ENCODE results near the gene TMEM143. TPM values are rescaled to one million over a fixed set of nuclear protein-coding genes. Genes with fewer than 3 reads are reported as not detected.

TMEM143 gene
- total and polyA plus RNA-seq, 12 donors = 3.3 to 26.5 (median 12.7) TPM

DNA sequence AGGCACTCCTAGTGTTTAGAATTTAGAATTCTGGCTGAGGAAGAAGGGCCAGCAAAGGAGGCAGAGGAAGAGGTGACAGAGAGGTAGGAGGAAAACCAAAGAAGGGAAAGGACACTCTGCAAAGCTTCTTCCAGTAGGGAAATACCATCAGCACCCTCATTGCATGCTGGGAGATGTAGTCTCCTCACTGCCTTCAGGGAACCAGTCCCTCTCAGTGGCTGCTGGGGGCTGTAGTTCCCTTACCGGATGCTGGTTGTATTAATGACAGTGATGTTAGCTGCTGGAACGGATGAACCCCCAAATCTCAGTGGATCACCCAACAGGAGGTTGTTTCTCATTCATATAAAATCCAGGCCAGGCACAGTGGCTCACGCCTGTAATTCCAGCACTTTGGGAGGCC lies 39.9 kb upstream of the TMEM143 start:
- intact Hi-C loops (cut with DNase I) = no loop called here
- WGBS, 4 donors = 32 to 52% (median 41%) methylated on average over 3 of the region's 3 CpGs
- H3K9me3 ChIP-seq (replicated peaks in 1 of 3) = no peaks in the 10 kb centered on the region

DNA sequence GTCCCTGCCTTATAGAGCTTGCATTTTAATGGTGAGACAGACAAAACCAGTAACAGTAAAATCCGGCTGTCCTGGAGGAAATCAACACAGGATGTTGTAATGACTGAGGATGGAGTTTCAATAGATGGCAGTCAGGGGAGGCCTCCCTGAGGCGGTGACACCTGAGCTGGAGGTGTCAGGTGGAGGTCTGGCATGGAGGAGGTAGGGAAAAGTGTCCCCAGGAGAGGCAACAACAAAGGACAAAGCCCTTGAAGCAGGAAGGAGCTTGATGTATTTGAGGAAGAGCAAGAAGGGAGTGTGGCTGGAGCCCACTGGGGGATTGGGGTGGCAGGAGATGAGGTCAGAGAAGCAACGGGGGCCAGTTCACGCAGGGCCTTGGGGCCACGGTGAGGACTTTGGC lies 37.5 kb upstream of the TMEM143 start:
- 75 to 84% (median 79%) methylated on average over 5 of the region's 5 CpGs for WGBS, 4 donors
- Histone ChIP-seq H3K36me3 (replicated peaks in 1 of 2) (no peaks in the 10 kb centered on the region), H3K4me3 (no peak overlapping the region), H3K9me3 (replicated peaks in 1 of 3) (no peaks in the 10 kb centered on the region), H3K27me3 (peaks cover 10% of the 10 kb centered on the region), H3K4me1 (replicated peaks in 1 of 2) (peaks cover 0 to 6% of the 10 kb centered on the region in 2 donors), H3K27ac (no peak overlapping the region)
- DNase-seq = no peak
- intact Hi-C loops (cut with DNase I) = no loop called here
- TF ChIP-seq, protein P1, sequence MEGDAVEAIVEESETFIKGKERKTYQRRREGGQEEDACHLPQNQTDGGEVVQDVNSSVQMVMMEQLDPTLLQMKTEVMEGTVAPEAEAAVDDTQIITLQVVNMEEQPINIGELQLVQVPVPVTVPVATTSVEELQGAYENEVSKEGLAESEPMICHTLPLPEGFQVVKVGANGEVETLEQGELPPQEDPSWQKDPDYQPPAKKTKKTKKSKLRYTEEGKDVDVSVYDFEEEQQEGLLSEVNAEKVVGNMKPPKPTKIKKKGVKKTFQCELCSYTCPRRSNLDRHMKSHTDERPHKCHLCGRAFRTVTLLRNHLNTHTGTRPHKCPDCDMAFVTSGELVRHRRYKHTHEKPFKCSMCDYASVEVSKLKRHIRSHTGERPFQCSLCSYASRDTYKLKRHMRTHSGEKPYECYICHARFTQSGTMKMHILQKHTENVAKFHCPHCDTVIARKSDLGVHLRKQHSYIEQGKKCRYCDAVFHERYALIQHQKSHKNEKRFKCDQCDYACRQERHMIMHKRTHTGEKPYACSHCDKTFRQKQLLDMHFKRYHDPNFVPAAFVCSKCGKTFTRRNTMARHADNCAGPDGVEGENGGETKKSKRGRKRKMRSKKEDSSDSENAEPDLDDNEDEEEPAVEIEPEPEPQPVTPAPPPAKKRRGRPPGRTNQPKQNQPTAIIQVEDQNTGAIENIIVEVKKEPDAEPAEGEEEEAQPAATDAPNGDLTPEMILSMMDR (IDR thresholded peaks at IDR 0.05) = no peak
- no peak for TF ChIP-seq POLR2A (IDR thresholded peaks at IDR 0.05)

More for the DNA sequence above, 39.9 kb upstream of the TMEM143 start:
- no peak overlapping the region for H3K4me3 ChIP-seq
- H3K27me3 ChIP-seq = no peaks in the 10 kb centered on the region
- no peak overlapping the region for H3K27ac ChIP-seq
- DNase-seq = peak in 4 of 7 donors; percentile 51 to 79 (median 62)
- no peak for TF ChIP-seq POLR2A (IDR thresholded peaks at IDR 0.05)
- TF ChIP-seq, protein P1 (IDR thresholded peaks at IDR 0.05) = no peak
- H3K36me3 ChIP-seq (replicated peaks in 1 of 2) = no peaks in the 10 kb centered on the region
- no peaks in the 10 kb centered on the region for H3K4me1 ChIP-seq (replicated peaks in 1 of 2)

DNA sequence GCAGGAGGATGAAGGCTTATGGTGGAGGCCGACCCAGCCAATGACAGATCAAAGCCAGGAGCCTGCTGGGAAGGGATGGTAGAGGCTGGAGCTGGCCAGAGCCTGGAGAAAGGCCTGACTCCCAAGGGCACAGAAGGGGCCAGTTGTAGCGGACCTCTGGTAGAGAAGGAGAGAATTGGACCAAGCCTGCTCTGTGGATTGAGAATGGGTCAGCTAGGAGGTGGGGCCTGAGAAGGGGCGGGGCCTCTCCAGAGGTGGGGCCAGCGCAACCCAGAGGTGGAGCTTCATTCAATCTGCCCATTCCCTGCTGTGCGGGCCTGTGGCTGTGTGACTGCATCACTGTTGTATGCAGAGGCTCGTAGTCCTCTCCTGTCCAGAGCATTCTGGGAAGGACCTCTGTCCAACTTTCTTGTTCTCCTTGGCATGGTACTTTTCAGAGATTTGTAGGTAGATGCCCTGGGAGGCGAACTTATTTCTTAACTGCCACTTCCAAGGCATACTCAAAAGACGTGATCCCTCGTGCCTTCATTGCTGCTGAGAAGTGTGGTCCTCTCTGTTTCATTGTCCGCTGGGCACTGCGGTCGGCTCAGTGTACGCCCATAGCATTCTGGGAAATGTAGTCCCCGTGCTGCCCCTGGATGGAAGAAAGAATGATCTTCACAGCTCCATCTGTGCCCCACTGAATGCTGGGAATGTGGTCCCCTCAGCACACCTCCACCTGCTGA lies 36.4 kb upstream of the TMEM143 start:
- WGBS, 4 donors = 43 to 53% (median 49%) methylated on average over 11 to 14 of the region's 14 CpGs
- Histone ChIP-seq H3K9me3 (replicated peaks in 1 of 3) (no peaks in the 10 kb centered on the region), H3K4me3 (peak overlapping the region in 1 of 4 donors; percentile 3), H3K4me1 (replicated peaks in 1 of 2) (peaks cover 0 to 6% of the 10 kb centered on the region in 2 donors), H3K27ac (peak overlapping the region in 2 of 5 donors; percentile 23 to 33), H3K36me3 (replicated peaks in 1 of 2) (no peaks in the 10 kb centered on the region), H3K27me3 (peaks cover 20% of the 10 kb centered on the region)
- intact Hi-C loops (cut with DNase I) = no loop called here
- DNase-seq = peak in 5 of 7 donors; percentile 34 to 67 (median 59)
- TF ChIP-seq, protein P1 (IDR thresholded peaks at IDR 0.05) = no peak
- no peak for TF ChIP-seq POLR2A (IDR thresholded peaks at IDR 0.05)

DNA sequence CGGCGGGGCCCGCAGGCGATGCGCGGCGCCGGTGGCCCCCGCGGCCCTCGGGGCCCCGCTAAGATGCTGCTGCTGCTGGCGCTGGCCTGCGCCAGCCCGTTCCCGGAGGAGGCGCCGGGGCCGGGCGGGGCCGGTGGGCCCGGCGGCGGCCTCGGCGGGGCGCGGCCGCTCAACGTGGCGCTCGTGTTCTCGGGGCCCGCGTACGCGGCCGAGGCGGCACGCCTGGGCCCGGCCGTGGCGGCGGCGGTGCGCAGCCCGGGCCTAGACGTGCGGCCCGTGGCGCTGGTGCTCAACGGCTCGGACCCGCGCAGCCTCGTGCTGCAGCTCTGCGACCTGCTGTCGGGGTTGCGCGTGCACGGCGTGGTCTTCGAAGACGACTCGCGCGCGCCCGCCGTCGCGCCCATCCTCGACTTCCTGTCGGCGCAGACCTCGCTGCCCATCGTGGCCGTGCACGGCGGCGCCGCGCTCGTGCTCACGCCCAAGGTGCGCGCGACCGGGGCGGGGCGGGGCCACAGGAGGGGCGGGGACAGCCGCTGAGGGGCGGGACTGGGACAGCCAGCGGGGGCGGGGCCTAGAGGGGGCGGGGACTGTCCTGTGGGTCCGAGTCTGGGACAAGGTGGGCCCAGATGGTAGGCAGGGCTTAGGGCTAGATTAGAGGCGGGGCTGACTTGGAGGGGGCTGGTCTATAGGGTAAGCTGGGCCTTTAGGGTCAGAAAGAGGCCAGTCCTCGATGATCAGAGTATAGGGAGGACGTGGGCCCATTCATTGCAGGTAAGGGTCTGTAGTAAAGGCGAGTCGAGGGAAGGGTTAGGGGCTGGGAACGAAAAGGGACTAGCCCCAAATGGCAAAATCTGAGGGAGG lies 34.9 kb upstream of the TMEM143 start:
- H3K4me3 ChIP-seq = peak overlapping the region in 1 of 4 donors; percentile 52
- peak overlapping the region in 1 of 5 donors; percentile 68 for H3K27ac ChIP-seq
- H3K4me1 ChIP-seq (replicated peaks in 1 of 2) = peaks cover 0 to 6% of the 10 kb centered on the region in 2 donors
- no peak for TF ChIP-seq POLR2A (IDR thresholded peaks at IDR 0.05)
- TF ChIP-seq, protein P1 (IDR thresholded peaks at IDR 0.05) = no peak
- H3K9me3 ChIP-seq (replicated peaks in 1 of 3) = no peaks in the 10 kb centered on the region
- intact Hi-C loops (cut with DNase I) = loop anchor here in 1 of 2 donors (10.0 kb wide), 1 partner anchor 46 kb away; the partner anchor contains the start of gene GRWD1
- H3K27me3 ChIP-seq = peaks cover 35% of the 10 kb centered on the region
- 6 to 31% (median 17%) methylated on average over 16 to 104 of the region's 104 CpGs for WGBS, 4 donors
- no peaks in the 10 kb centered on the region for H3K36me3 ChIP-seq (replicated peaks in 1 of 2)
- peak; percentile 54 to 74 (median 62) for DNase-seq
